Lower leg skin (tissue), 4 donors: ENCODE results near the gene DNAH14. TPM values are rescaled to one million over a fixed set of nuclear protein-coding genes. Genes with fewer than 3 reads are reported as not detected.

Experiments used
- DNase-seq, 2 donors: peaks; one replicate each; pipeline ENCODE4 v3.0.0-alpha.2; 2019; ENCODE audit warnings: low spot score in 2 of 2
- H3K4me3 ChIP-seq: fragments of 200-600 bp; sonication (generic); 2 replicates; pipeline ENCODE4 v1.5.1; 2017; ENCODE audit warnings: mild to moderate bottlenecking, low read depth; ENCODE audit not compliant: poor library complexity, severe bottlenecking
- POLR2A ChIP-seq, 2 donors: fragments of 450-650 bp; IDR thresholded peaks; one replicate each; pipeline ENCODE4 v1.6.1; 2016 to 2017; ENCODE audit warnings: antibody characterized with exemption in 2 of 2, mild to moderate bottlenecking in 1 of 2, moderate library complexity in 1 of 2
- WGBS, 2 donors: methylation state at CpG; one replicate each; pipeline ENCODE4 v1.1.5; 2018; 5-methylcytosine and 5-hydroxymethylcytosine counted together
- intact Hi-C: fragments of 100-400 bp; cut with DNase I; formaldehyde crosslinking; loops from one replicate; pipeline ENCODE4 v1.15.0; 2023; ENCODE audit warnings: low total_unique reads
- total RNA-seq, 4 donors: library from RNA; depleted of rRNA; stranded (reverse); fragments of >200 nt; gene quantifications; one replicate each; pipeline ENCODE4 v1.1.0, GENCODE V29; 2016
- TF ChIP-seq, protein P1 (sequence below), 3 donors: fragments of 450-650 bp; IDR thresholded peaks; one replicate each; pipeline ENCODE4 v1.5.1; 2016; ENCODE audit warnings: antibody characterized with exemption in 3 of 3, mild to moderate bottlenecking in 3 of 3, moderate library complexity in 2 of 3

DNAH14 gene
- total RNA-seq, 4 donors from 2014 or later: 0.84 to 3.0 (median 1.8) TPM

GRCh38 chr1:225425201-225425786, 495.8 kb downstream of the DNAH14 start:
- H3K4me3 ChIP-seq: no peak overlapping the region
- intact Hi-C loops: no loop called here
- WGBS, 2 donors: 48 to 53% methylated on average over 5 of the region's 5 CpGs
- TF ChIP-seq, protein P1, sequence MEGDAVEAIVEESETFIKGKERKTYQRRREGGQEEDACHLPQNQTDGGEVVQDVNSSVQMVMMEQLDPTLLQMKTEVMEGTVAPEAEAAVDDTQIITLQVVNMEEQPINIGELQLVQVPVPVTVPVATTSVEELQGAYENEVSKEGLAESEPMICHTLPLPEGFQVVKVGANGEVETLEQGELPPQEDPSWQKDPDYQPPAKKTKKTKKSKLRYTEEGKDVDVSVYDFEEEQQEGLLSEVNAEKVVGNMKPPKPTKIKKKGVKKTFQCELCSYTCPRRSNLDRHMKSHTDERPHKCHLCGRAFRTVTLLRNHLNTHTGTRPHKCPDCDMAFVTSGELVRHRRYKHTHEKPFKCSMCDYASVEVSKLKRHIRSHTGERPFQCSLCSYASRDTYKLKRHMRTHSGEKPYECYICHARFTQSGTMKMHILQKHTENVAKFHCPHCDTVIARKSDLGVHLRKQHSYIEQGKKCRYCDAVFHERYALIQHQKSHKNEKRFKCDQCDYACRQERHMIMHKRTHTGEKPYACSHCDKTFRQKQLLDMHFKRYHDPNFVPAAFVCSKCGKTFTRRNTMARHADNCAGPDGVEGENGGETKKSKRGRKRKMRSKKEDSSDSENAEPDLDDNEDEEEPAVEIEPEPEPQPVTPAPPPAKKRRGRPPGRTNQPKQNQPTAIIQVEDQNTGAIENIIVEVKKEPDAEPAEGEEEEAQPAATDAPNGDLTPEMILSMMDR (IDR thresholded peaks at IDR 0.05): no peak
- no peak for TF ChIP-seq POLR2A (IDR thresholded peaks at IDR 0.05)
- no peak for DNase-seq

DNA sequence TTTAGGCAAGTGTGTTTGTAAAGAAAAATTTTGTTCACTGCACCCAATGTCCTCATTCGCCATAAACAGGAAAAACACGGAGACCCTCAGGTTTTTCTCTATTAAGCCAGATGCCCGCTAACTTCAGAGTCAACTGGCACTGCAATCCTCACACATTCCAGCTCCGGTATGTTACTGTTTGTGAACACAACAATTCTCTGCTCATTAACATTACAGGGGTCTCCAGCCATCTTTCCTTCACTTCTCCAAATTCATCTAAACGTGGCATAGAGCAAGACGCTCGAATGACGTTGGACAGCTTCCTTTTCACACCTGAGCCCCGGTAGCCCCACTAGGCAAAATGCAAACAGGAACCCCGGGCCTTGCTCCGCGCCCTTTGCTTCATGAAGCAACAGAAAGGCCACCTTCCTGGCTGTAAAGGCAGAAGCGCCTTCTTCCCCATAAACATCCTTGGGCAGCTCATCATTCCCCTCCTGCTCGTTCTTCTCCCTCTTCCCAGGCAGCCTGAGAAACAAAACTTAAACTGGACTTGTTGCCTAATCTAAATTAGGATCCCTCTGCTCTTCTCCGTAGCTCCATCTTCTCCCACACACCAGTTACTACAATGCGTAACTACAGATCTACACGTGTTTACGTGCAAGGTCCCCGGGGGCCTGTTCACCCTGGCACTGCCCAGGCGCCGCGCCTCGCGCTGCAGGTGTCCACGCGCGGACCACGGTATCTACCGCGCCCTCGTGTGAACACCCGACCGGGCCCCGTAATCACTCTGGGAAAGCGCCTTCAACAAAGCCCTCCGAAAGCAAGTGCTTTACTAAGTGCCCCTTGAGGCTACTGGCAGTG, 497.1 kb downstream of the DNAH14 start:
- intact Hi-C loops: no loop called here
- WGBS, 2 donors: 9 to 10% methylated on average over 36 of the region's 36 CpGs
- no peak for DNase-seq
- TF ChIP-seq, protein P1 (IDR thresholded peaks at IDR 0.05): no peak
- no peak for TF ChIP-seq POLR2A (IDR thresholded peaks at IDR 0.05)
- H3K4me3 ChIP-seq: peak overlapping the region; percentile 84

- WGBS, 2 donors: 0 to 1% methylated on average over 45 to 55 of the region's 94 CpGs
- H3K4me3 ChIP-seq: peak within 1 kb of the TSS; percentile 84
- intact Hi-C loops: no loop called here
- TF ChIP-seq, protein P1 (IDR thresholded peaks at IDR 0.05): no peak
- no peak for TF ChIP-seq POLR2A (IDR thresholded peaks at IDR 0.05)
- peak in 1 of 2 donors; percentile 91 for DNase-seq
These were observed 498.0 kb downstream of the DNAH14 start, which contains the start of gene LBR for GRCh38 chr1:225427235-225428067. Gene LBR, minus strand, starts transcription at chr1:225428038. Its CDS starts 3,963 bp downstream, at chr1:225424075.

DNA sequence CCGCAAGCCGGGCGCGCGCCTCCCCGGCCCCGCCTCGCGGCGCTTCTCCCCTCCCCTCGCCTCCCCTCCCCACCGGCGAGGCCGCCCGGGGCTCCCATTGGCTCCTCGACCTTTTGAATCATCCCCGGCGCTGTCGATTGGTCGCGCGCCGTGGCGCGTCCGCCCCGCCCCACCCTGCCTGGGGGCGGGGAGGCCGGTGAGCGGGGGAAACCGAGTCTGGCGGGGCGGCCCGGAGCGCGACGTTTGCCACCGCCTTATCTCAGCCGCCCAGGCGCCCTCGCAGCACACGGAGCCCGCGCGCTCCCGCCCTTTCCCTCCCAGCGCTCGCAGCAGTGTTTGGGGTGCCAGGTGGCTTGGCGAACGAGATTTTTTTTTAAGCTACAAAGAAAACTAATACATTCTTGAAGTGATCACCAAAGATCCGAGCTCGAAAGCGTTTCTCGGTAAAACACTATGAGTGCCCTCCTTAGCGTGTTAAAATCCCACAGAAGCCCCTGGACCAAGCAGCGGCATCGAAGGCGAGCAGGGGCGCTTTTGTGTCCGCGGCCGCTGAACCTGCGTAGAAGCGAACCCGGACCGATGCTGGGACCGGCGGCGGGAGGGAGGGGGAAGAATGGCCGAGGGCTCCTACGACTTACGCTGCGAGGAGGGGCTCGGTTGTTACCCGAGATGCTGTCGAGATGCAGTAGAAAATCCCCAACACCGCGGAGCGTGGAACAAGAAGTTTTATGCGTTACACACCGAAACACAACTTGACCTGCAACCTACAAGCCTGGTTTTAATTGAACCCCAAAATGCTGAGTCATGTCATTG, 498.8 kb downstream of the DNAH14 start:
- no peak for TF ChIP-seq POLR2A (IDR thresholded peaks at IDR 0.05)
- TF ChIP-seq, protein P1 (IDR thresholded peaks at IDR 0.05): no peak
- DNase-seq: peak; percentile 91 to 98
- 0 to 1% methylated on average over 43 to 47 of the region's 81 CpGs for WGBS, 2 donors
- intact Hi-C loops: no loop called here
- peak overlapping the region; percentile 84 for H3K4me3 ChIP-seq

DNA sequence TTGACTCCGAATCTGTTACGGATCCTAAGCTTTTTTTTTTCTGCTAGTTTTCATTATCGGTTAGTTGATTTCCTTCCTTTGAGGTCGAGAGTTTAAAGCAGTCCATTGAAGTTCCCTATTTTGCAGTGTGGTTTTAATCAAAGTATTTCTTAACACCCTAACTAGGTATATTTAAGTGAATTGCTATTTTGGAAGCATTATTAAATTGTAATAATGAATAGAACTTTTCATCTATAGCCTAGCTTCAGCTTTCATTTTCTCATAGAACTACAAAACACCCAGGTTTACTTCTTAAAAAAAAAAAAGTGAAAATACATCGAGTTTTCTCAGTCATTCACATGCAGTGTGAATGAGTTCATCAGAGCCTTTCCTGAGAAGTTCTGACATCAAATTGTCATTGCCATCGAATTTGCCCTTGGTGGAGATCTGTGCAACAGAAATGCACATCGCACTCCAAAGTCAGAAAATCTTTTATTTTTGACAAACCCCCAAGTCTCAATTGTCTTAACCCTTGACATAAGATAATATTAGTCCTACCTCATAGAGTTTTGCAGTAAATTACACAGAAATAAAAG, 499.5 kb downstream of the DNAH14 start:
- TF ChIP-seq, protein P1 (IDR thresholded peaks at IDR 0.05): no peak
- TF ChIP-seq POLR2A (IDR thresholded peaks at IDR 0.05): no peak
- no peak for DNase-seq
- intact Hi-C loops: no loop called here
- H3K4me3 ChIP-seq: no peak overlapping the region
- 9 to 11% methylated on average over 7 of the region's 7 CpGs for WGBS, 2 donors
